Body of pancreas (tissue), 4 donors: Measurements from ENCODE around the gene STAT1. TPM values are rescaled to one million over a fixed set of nuclear protein-coding genes. Genes with fewer than 3 reads are reported as not detected.

Source experiments
- ATAC-seq: fragments of 150-250 bp; one replicate; pipeline ENCODE4 v1.9.1; 2016
- DNase-seq, 4 donors: peaks; one replicate each; pipeline ENCODE4 v3.0.0-alpha.2; 2019
- H3K27ac ChIP-seq, 4 donors: fragments of 200-600 bp; sonication (generic); 1 replicate in 3 of 4; 2 replicates in 1 of 4; pipeline versions ENCODE4 v1.5.1 to v1.6.1; 2016 to 2019; ENCODE audit warnings: mild to moderate bottlenecking in 1 of 4, mixed read lengths in 1 of 4, moderate library complexity in 1 of 4
- H3K27me3 ChIP-seq, 2 donors: fragments of 200-600 bp; sonication (generic); one replicate each; pipeline ENCODE4 v1.6.0; 2016; ENCODE audit warnings: mild to moderate bottlenecking in 1 of 2
- H3K36me3 ChIP-seq, 2 donors: fragments of 200-600 bp; sonication (generic); replicated peaks in 1 of 2; 2 replicates each; pipeline ENCODE4 v1.5.1; 2016; ENCODE audit warnings: low read depth in 2 of 2; ENCODE audit not compliant: insufficient read depth in 1 of 2
- H3K4me1 ChIP-seq: fragments of 200-600 bp; sonication (generic); one replicate; pipeline ENCODE4 v1.6.0; 2016
- H3K4me3 ChIP-seq, 2 donors: fragments of 200-600 bp; sonication (generic); 1 replicate in 1 of 2; 2 replicates in 1 of 2; pipeline ENCODE4 v1.5.1; 2016 to 2019
- H3K9me3 ChIP-seq, 3 donors: fragments of 200-600 bp; sonication (generic); 1 replicate in 2 of 3; 2 replicates in 1 of 3; pipeline ENCODE4 v1.5.1; 2016
- CTCF ChIP-seq, 7 experiments: fragments of 450-650 bp in 4 of 7; fragments of 200-600 bp in 3 of 7; sonication (generic) in 3 of 7; IDR thresholded peaks; one replicate each; pipeline ENCODE4 v1.5.1; 2016 to 2019; ENCODE audit warnings: antibody characterized with exemption in 7 of 7
- POLR2A ChIP-seq, 3 donors: fragments of 450-650 bp; IDR thresholded peaks; one replicate each; pipeline ENCODE4 v1.6.1; 2016; ENCODE audit warnings: antibody characterized with exemption in 3 of 3, mild to moderate bottlenecking in 2 of 3
- WGBS, 2 donors: methylation state at CpG; one replicate each; pipeline ENCODE4 v1.1.5; 2017; 5-methylcytosine and 5-hydroxymethylcytosine counted together
- intact Hi-C: fragments of 100-400 bp; cut with DNase I; formaldehyde crosslinking; loops from one replicate; pipeline ENCODE4 v1.15.1; 2023
- total RNA-seq, 2 donors: library from RNA; depleted of rRNA; stranded (reverse); fragments of >200 nt; gene quantifications; one replicate each; pipeline ENCODE4 v1.1.0, GENCODE V29; 2016

The STAT1 gene
- total RNA-seq, 2 donors from 2014 or later = 30.1 to 56.4 TPM

- Histone ChIP-seq H3K36me3 (no peaks in the 10 kb centered on the region), H3K4me1 (peaks cover 28% of the 10 kb centered on the region), H3K27me3 (no peaks in the 10 kb centered on the region), H3K4me3 (no peak overlapping the region), H3K9me3 (no peaks in the 10 kb centered on the region), H3K27ac (peak overlapping the region in 3 of 4 donors; percentile 25 to 41 (median 37))
- intact Hi-C loops = no loop called here
- TF ChIP-seq CTCF (IDR thresholded peaks at IDR 0.05) (no peak), POLR2A (IDR thresholded peaks at IDR 0.05) (no peak)
- whole genome bisulfite sequencing, 2 donors = 19 to 30% methylated on average over 2 of the region's 2 CpGs
- peak; percentile 34 for ATAC-seq
- DNase-seq = no peak
Measured at GRCh38 chr2:191031256-191031655, 17.3 kb upstream of the STAT1 start.

GRCh38 chr2:191030521-191031154, 16.7 kb upstream of the STAT1 start:
- H3K27me3 ChIP-seq = no peaks in the 10 kb centered on the region
- H3K4me3 ChIP-seq = no peak overlapping the region
- TF ChIP-seq CTCF (IDR thresholded peaks at IDR 0.05) (peak; percentile 17 to 68 (median 58)), POLR2A (IDR thresholded peaks at IDR 0.05) (no peak)
- intact Hi-C loops = no loop called here
- peak in 3 of 4 donors; percentile 30 to 59 (median 34) for DNase-seq
- H3K9me3 ChIP-seq = no peaks in the 10 kb centered on the region
- H3K27ac ChIP-seq = peak overlapping the region in 3 of 4 donors; percentile 25 to 41 (median 37)
- H3K36me3 ChIP-seq = no peaks in the 10 kb centered on the region
- peak; percentile 82 for ATAC-seq
- H3K4me1 ChIP-seq = peaks cover 28% of the 10 kb centered on the region
- 16 to 19% methylated on average over 8 of the region's 8 CpGs for WGBS, 2 donors

DNA sequence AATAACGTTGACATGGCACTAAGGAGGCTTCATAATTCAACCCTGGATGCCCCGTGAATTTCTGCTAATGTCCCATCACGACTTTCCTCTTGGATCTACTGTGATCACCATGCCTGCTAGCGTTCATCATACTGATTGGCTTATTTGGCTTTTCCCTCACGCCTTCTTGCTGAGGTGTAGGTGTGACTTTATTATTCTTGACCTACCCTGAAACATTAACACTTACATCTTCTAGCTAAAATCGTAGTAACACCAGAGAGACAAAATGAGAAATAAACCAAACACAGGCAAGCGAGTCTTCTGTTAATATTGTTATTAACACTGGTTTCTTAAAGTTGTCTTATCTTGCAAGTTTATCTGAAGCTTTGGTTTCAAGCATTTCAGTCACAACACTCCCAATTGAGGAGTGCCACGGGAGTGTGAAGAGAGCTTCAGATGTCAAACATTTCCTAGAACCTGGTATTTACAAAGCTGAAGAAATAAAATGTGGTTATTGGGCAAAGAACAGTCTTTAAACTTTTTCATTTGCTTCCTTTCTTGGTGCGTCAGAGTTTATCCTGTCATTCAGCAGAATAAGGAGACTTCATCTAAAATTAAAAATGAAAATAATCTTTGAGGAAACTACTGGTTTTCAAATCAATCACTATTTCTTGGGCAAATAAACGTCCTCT, 15.4 kb upstream of the STAT1 start:
- Histone ChIP-seq H3K36me3 (no peaks in the 10 kb centered on the region), H3K27me3 (no peaks in the 10 kb centered on the region), H3K4me1 (peaks cover 28% of the 10 kb centered on the region), H3K4me3 (no peak overlapping the region), H3K27ac (no peak overlapping the region), H3K9me3 (no peaks in the 10 kb centered on the region)
- DNase-seq (no peak), ATAC-seq (no peak)
- TF ChIP-seq CTCF (IDR thresholded peaks at IDR 0.05) = no peak
- TF ChIP-seq POLR2A (IDR thresholded peaks at IDR 0.05) = no peak
- intact Hi-C loops = no loop called here
- WGBS, 2 donors = 72 to 74% methylated on average over 10 of the region's 10 CpGs

- no peak overlapping the region for H3K27ac ChIP-seq
- intact Hi-C loops = no loop called here
- TF ChIP-seq CTCF (IDR thresholded peaks at IDR 0.05) (no peak), POLR2A (IDR thresholded peaks at IDR 0.05) (no peak)
- H3K4me3 ChIP-seq = no peak overlapping the region
- no peaks in the 10 kb centered on the region for H3K36me3 ChIP-seq
- ATAC-seq = no peak
- DNase-seq = no peak
- peaks cover 12% of the 10 kb centered on the region for H3K4me1 ChIP-seq
- 39 to 43% methylated on average over 2 of the region's 2 CpGs for WGBS, 2 donors
- H3K9me3 ChIP-seq = no peaks in the 10 kb centered on the region
- H3K27me3 ChIP-seq = no peaks in the 10 kb centered on the region
Measured at GRCh38 chr2:191026377-191026776, 12.4 kb upstream of the STAT1 start.
